K562 (cell line): ENCODE results near the gene TBC1D32. TPM values are rescaled to one million over a fixed set of nuclear protein-coding genes. Genes with fewer than 3 reads are reported as not detected.

Experiments used
- ATAC-seq: fragments of 200-7000 bp; cut with Tn5 transposase; 3 replicates; pipeline ENCODE4 v1.9.1; 2020; ENCODE audit warnings: moderate library complexity
- BruUV-seq: library from RNA; stranded (reverse); fragments of 400-500 nt; replicated peaks from 2 replicates; lab custom pipeline; 2021; lab: Mats Ljungman, UMichigan
- CTCF ChIA-PET: fragments of 300-600 bp; formaldehyde crosslinking; extraction: SDS; loops from one replicate; lab custom pipeline; 2021; ENCODE audit warnings: low intra/inter-chr PET ratio; lab: Yijun Ruan, JAX
- POLR2A ChIA-PET: fragments of 300-600, 350-650 bp; sonication (Branson Sonifier 250); formaldehyde crosslinking; extraction: SDS; loops from one replicate; lab custom pipeline; 2021; ENCODE audit warnings: antibody characterized with exemption, inconsistent platforms; lab: Yijun Ruan, JAX
- DNase-seq, 4 experiments: peaks; one replicate each; pipeline versions ENCODE4 v3.0.0 to v3.0.0-alpha.2; 2011 to 2018; ENCODE audit warnings: low spot score in 3 of 4, mixed read lengths in 3 of 4; ENCODE audit errors: extremely low read depth in 1 of 4
- FAIRE-seq: peaks from 2 replicates; lab custom pipeline; 2011; peaks lifted over from hg19 to GRCh38; lab: Jason Lieb, UNC
- H2AFZ ChIP-seq: 2 replicates; pipeline ENCODE4 v1.6.0; 2011; ENCODE audit warnings: low read depth, low read length, control low read depth, inconsistent platforms
- H3K27ac ChIP-seq: fragments of 200-600 bp; 3 replicates; pipeline ENCODE4 v1.8.0; 2011; ENCODE audit warnings: low read depth, mild to moderate bottlenecking, control low read depth, inconsistent platforms, low read length, moderate library complexity, mixed read lengths; ENCODE audit errors: extremely low read depth
- H3K27me3 ChIP-seq, 2 experiments: fragments of 300-600 bp in 1 of 2; 2 replicates in 1 of 2; 3 replicates in 1 of 2; pipeline versions ENCODE4 v1.6.0 to v1.8.0; 2011; ENCODE audit warnings: inconsistent platforms in 2 of 2, low read length in 2 of 2, mild to moderate bottlenecking in 1 of 2, mixed read lengths in 1 of 2, moderate library complexity in 1 of 2; ENCODE audit not compliant: control insufficient read depth in 2 of 2, insufficient read depth in 2 of 2
- H3K36me3 ChIP-seq: fragments of 300-600 bp; 3 replicates; pipeline ENCODE4 v1.8.0; 2011; ENCODE audit warnings: mild to moderate bottlenecking, low read length, inconsistent platforms; ENCODE audit not compliant: control insufficient read depth, insufficient read depth
- H3K4me1 ChIP-seq, 2 experiments: fragments of 200-600 bp in 1 of 2; replicated peaks in 1 of 2; 2 replicates in 1 of 2; 3 replicates in 1 of 2; pipeline versions ENCODE4 v1.5.1 to v1.8.0; 2011; ENCODE audit warnings: inconsistent platforms in 2 of 2, low read length in 2 of 2, mild to moderate bottlenecking in 1 of 2, mixed read lengths in 1 of 2, moderate library complexity in 1 of 2; ENCODE audit not compliant: control insufficient read depth in 2 of 2, insufficient read depth in 2 of 2
- H3K4me2 ChIP-seq: 2 replicates; pipeline ENCODE4 v1.6.1; 2011; ENCODE audit warnings: low read length, control low read depth, inconsistent platforms, mixed read lengths; ENCODE audit not compliant: insufficient read depth
- H3K4me3 ChIP-seq: fragments of 200-600 bp; sonication (generic), shearing (Covaris generic); 2 replicates; pipeline ENCODE4 v1.5.1; 2016; ENCODE audit warnings: control low read depth, inconsistent platforms
- H3K79me2 ChIP-seq: fragments of 200-600 bp; 3 replicates; pipeline ENCODE4 v1.8.0; 2011; ENCODE audit warnings: low read length, inconsistent platforms; ENCODE audit not compliant: control insufficient read depth, insufficient read depth
- H3K9ac ChIP-seq, 2 experiments: 2 replicates each; pipeline versions ENCODE4 v1.6.0 to v1.6.1; 2011; ENCODE audit warnings: low read depth in 2 of 2, low read length in 2 of 2, control low read depth in 1 of 2, inconsistent platforms in 1 of 2, mild to moderate bottlenecking in 1 of 2, mixed read lengths in 1 of 2; ENCODE audit not compliant: insufficient read depth in 1 of 2
- H3K9me1 ChIP-seq: one replicate; pipeline ENCODE4 v1.6.0; 2011; ENCODE audit warnings: inconsistent platforms, mild to moderate bottlenecking, low read length, moderate library complexity; ENCODE audit not compliant: control insufficient read depth, insufficient read depth
- H3K9me3 ChIP-seq: replicated peaks from 2 replicates; pipeline ENCODE4 v1.5.1; 2011; ENCODE audit warnings: low read depth, low read length, inconsistent platforms; ENCODE audit not compliant: control insufficient read depth, insufficient read depth
- H4K20me1 ChIP-seq: replicated peaks from 2 replicates; pipeline ENCODE4 v1.6.1; 2011; ENCODE audit warnings: low read length, inconsistent platforms, mixed read lengths; ENCODE audit not compliant: control insufficient read depth, insufficient read depth
- RFX5 ChIP-seq: IDR thresholded peaks from 2 replicates; pipeline ENCODE4 v1.6.1; 2011; ENCODE audit warnings: low read depth, mild to moderate bottlenecking, improper control_type of control experiment, low read length
- TAF1 ChIP-seq: IDR thresholded peaks from 2 replicates; pipeline ENCODE4 v1.6.1; 2011; ENCODE audit warnings: mild to moderate bottlenecking, low read length, moderate library complexity; ENCODE audit not compliant: insufficient read depth, control insufficient read depth, severe bottlenecking; ENCODE audit errors: extremely low read depth
- ZBTB7A ChIP-seq: IDR thresholded peaks from 2 replicates; pipeline ENCODE4 v1.6.1; 2011; ENCODE audit warnings: low read depth, mild to moderate bottlenecking, low read length, moderate library complexity, borderline replicate concordance; ENCODE audit not compliant: control insufficient read depth
- ZNF3 ChIP-seq: fragments of 250-450 bp; sonication (Bioruptor Pico); IDR thresholded peaks from 2 replicates; pipeline ENCODE4 v1.5.0; 2021; ENCODE audit warnings: mild to moderate bottlenecking, moderate library complexity
- ZNF384 ChIP-seq: IDR thresholded peaks from 2 replicates; pipeline ENCODE4 v1.6.1; 2012; ENCODE audit warnings: low read depth, low read length, improper control_type of control experiment
- ZNF77 ChIP-seq: fragments of 250-450 bp; sonication (Bioruptor Pico); IDR thresholded peaks from 2 replicates; pipeline ENCODE4 v1.5.0; 2020
- ZNF79 ChIP-seq: fragments of 250-450 bp; sonication (Bioruptor Pico); IDR thresholded peaks from 2 replicates; pipeline ENCODE4 v1.4.0; 2020; ENCODE audit warnings: low read depth, mild to moderate bottlenecking, moderate library complexity
- WGBS: fragments of 100-300 bp; shearing (Covaris generic); methylation state at CpG from one replicate; pipeline ENCODE4 v1.1.6; 2016; ENCODE audit warnings: low coverage, mixed read lengths; ENCODE audit not compliant: insufficient coverage; ENCODE audit errors: missing lambda C conversion rate; 5-methylcytosine and 5-hydroxymethylcytosine counted together
- in situ Hi-C: fragments of 300-500 bp; cut with MboI; formaldehyde crosslinking; loops from 4 replicates; pipeline ENCODE4 v1.15.0; 2018; ENCODE audit warnings: inconsistent platforms, mixed read lengths
- intact Hi-C: fragments of 100-400 bp; cut with micrococcal nuclease; formaldehyde crosslinking; loops from 2 replicates; pipeline ENCODE4 v1.14.2; 2022
- polyA plus RNA-seq, 8 experiments: library from polyadenylated mRNA; depleted of rRNA in 4 of 8; stranded (reverse) in 5 of 8; unstranded in 3 of 8; fragments of >200 nt; fragmentation: Nextera tagmentation in 2 of 8; fragmentation: Illumina TruSeq in 1 of 8; extraction: Ambion mirVana in 2 of 8; extraction: Trizol in 1 of 8; gene quantifications; 2 replicates each; pipeline versions ENCODE4 v1.2.1 to v1.2.3, GENCODE V29; 2011 to 2014; ENCODE audit warnings: inconsistent platforms in 1 of 8, missing spikeins in 1 of 8
- total RNA-seq, 7 experiments: library from RNA; depleted of rRNA in 6 of 7; stranded (reverse); fragments of >200 nt in 6 of 7; fragmentation: Illumina TruSeq in 2 of 7; extraction: Trizol in 2 of 7; gene quantifications; 2 replicates each; pipeline versions ENCODE4 v1.2.1 to v1.2.3, GENCODE V29; 2011 to 2021; ENCODE audit warnings: low replicate concordance in 1 of 7
- TF ChIP-seq, protein P1 (sequence below): fragments of 450-650 bp; formaldehyde crosslinking; IDR thresholded peaks from 2 replicates; pipeline ENCODE4 v1.4.0; 2020; ENCODE audit warnings: mild to moderate bottlenecking, moderate library complexity
- TF ChIP-seq, protein P2 (sequence below): sonication (generic); formaldehyde crosslinking; IDR thresholded peaks from 2 replicates; pipeline ENCODE4 v1.8.0; 2022; ENCODE audit warnings: mild to moderate bottlenecking, missing genetic modification reagents
- TF ChIP-seq, protein P3 (sequence below): fragments of 250-450 bp; sonication (Bioruptor Pico); IDR thresholded peaks from 2 replicates; pipeline ENCODE4 v1.8.0; 2021; ENCODE audit warnings: moderate library complexity, mild to moderate bottlenecking, inconsistent platforms
- TF ChIP-seq, protein P4 (sequence below): fragments of 250-450 bp; sonication (Bioruptor Pico); IDR thresholded peaks from 2 replicates; pipeline ENCODE4 v1.8.0; 2021; ENCODE audit warnings: mild to moderate bottlenecking, moderate library complexity
- TF ChIP-seq, protein P5 (sequence below): IDR thresholded peaks from 2 replicates; pipeline ENCODE4 v1.6.1; 2014; ENCODE audit warnings: antibody characterized with exemption

TBC1D32 gene
- total and polyA plus RNA-seq, 9 of the 15 experiments (the other 6 are each of a cell fraction or from before 2014, with no cell fraction given), result 2.5 to 9.6 (median 3.9) TPM

DNA sequence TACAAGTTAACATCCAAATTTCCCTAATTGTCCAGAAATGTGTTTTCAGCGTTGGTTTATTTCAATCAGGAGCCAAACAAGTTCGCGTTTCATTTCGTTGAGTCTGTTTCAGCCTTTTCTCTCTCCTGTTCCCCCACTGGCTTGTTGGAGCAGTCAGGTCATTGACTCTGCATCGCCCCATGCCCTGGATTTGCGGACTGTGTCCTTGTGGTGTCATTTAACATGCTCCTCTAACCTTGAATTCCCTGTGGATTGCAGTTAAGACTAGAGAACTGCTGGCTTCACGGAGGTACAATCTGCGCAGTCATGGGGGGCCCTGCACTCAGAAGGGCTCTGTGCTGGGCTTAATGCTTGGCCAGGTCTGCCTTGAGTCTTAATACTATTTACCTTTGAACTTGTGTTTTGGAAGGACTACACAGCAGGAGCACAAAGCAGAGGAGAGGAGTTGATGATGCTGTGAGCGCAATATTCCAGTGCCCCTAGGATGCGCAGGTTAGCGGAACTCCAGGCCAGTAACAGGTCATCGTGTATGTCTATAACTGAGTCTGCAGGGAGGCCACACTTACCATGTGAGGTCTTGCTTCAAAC lies 5.5 kb upstream of the TBC1D32 start:
- no peak overlapping the region; the same call in 1 of the 2 replicates for H3K4me2 ChIP-seq
- H3K9me3 ChIP-seq, result no peaks in the 10 kb centered on the region
- H3K4me3 ChIP-seq, result no peak overlapping the region
- no TSS peak for BruUV-seq
- FAIRE-seq, result no peak
- H3K79me2 ChIP-seq, result no peaks in the 10 kb centered on the region
- H3K36me3 ChIP-seq, result no peaks in the 10 kb centered on the region
- peak; percentile 18; the same call in 1 of the 3 replicates for ATAC-seq
- ChIA-PET POLR2A (no interaction called here), CTCF (no interaction called here)
- peak overlapping the region; percentile 60 for H2AFZ ChIP-seq
- 37% methylated on average over 12 of the region's 12 CpGs for WGBS
- H3K27me3 ChIP-seq, result no peaks in the 10 kb centered on the region
- in situ Hi-C loops (no loop called here), intact Hi-C loops (no loop called here)
- H3K9ac ChIP-seq, result no peak overlapping the region
- no peaks in the 10 kb centered on the region for H4K20me1 ChIP-seq
- H3K9me1 ChIP-seq, result no peaks in the 10 kb centered on the region
- no peak overlapping the region for H3K27ac ChIP-seq
- peaks cover 0 to 6% of the 10 kb centered on the region in 2 experiments; a peak in 2 of 5 replicates for H3K4me1 ChIP-seq
- no peak for DNase-seq
- TF ChIP-seq ZNF384 (no peak), ZBTB7A (no peak), ZNF3 (CRISPR knock-in tag) (no peak), ZNF77 (no peak), ZNF79 (no peak), TAF1 (no peak), RFX5 (no peak)
- TF ChIP-seq, protein P1, sequence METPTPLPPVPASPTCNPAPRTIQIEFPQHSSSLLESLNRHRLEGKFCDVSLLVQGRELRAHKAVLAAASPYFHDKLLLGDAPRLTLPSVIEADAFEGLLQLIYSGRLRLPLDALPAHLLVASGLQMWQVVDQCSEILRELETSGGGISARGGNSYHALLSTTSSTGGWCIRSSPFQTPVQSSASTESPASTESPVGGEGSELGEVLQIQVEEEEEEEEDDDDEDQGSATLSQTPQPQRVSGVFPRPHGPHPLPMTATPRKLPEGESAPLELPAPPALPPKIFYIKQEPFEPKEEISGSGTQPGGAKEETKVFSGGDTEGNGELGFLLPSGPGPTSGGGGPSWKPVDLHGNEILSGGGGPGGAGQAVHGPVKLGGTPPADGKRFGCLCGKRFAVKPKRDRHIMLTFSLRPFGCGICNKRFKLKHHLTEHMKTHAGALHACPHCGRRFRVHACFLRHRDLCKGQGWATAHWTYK (CRISPR knock-in tag), result no peak
- TF ChIP-seq, protein P2, sequence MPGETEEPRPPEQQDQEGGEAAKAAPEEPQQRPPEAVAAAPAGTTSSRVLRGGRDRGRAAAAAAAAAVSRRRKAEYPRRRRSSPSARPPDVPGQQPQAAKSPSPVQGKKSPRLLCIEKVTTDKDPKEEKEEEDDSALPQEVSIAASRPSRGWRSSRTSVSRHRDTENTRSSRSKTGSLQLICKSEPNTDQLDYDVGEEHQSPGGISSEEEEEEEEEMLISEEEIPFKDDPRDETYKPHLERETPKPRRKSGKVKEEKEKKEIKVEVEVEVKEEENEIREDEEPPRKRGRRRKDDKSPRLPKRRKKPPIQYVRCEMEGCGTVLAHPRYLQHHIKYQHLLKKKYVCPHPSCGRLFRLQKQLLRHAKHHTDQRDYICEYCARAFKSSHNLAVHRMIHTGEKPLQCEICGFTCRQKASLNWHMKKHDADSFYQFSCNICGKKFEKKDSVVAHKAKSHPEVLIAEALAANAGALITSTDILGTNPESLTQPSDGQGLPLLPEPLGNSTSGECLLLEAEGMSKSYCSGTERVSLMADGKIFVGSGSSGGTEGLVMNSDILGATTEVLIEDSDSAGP (CRISPR knock-in tag), result no peak
- TF ChIP-seq, protein P3, sequence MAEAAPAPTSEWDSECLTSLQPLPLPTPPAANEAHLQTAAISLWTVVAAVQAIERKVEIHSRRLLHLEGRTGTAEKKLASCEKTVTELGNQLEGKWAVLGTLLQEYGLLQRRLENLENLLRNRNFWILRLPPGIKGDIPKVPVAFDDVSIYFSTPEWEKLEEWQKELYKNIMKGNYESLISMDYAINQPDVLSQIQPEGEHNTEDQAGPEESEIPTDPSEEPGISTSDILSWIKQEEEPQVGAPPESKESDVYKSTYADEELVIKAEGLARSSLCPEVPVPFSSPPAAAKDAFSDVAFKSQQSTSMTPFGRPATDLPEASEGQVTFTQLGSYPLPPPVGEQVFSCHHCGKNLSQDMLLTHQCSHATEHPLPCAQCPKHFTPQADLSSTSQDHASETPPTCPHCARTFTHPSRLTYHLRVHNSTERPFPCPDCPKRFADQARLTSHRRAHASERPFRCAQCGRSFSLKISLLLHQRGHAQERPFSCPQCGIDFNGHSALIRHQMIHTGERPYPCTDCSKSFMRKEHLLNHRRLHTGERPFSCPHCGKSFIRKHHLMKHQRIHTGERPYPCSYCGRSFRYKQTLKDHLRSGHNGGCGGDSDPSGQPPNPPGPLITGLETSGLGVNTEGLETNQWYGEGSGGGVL, result no peak
- TF ChIP-seq, protein P4, sequence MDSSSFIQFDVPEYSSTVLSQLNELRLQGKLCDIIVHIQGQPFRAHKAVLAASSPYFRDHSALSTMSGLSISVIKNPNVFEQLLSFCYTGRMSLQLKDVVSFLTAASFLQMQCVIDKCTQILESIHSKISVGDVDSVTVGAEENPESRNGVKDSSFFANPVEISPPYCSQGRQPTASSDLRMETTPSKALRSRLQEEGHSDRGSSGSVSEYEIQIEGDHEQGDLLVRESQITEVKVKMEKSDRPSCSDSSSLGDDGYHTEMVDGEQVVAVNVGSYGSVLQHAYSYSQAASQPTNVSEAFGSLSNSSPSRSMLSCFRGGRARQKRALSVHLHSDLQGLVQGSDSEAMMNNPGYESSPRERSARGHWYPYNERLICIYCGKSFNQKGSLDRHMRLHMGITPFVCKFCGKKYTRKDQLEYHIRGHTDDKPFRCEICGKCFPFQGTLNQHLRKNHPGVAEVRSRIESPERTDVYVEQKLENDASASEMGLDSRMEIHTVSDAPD (CRISPR knock-in tag), result no peak
- TF ChIP-seq, protein P5, sequence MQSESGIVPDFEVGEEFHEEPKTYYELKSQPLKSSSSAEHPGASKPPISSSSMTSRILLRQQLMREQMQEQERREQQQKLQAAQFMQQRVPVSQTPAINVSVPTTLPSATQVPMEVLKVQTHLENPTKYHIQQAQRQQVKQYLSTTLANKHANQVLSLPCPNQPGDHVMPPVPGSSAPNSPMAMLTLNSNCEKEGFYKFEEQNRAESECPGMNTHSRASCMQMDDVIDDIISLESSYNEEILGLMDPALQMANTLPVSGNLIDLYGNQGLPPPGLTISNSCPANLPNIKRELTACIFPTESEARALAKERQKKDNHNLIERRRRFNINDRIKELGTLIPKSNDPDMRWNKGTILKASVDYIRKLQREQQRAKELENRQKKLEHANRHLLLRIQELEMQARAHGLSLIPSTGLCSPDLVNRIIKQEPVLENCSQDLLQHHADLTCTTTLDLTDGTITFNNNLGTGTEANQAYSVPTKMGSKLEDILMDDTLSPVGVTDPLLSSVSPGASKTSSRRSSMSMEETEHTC, result no peak
